WERI-Rb-1 (cell line): Measurements from ENCODE around the gene FUBP1.

Source experiments
- DNase-seq: peaks from one replicate; pipeline ENCODE4 v3.0.0-alpha.2; 2020
- H3K27ac ChIP-seq: fragments of 250-450 bp; sonication (Bioruptor Pico); 2 replicates; pipeline ENCODE4 v1.5.1; 2020; ENCODE audit warnings: mild to moderate bottlenecking, moderate library complexity
- H3K27me3 ChIP-seq: fragments of 250-450 bp; sonication (Bioruptor Pico); 2 replicates; pipeline ENCODE4 v1.5.1; 2021; ENCODE audit warnings: mild to moderate bottlenecking, low read depth, moderate library complexity; ENCODE audit not compliant: insufficient read depth, severe bottlenecking
- H3K36me3 ChIP-seq: fragments of 250-450 bp; sonication (Bioruptor Pico); 2 replicates; pipeline ENCODE4 v1.5.1; 2020; ENCODE audit warnings: mild to moderate bottlenecking, moderate library complexity
- H3K4me3 ChIP-seq: 2 replicates; pipeline ENCODE4 v1.5.1; 2011; ENCODE audit warnings: low read depth, mild to moderate bottlenecking, control low read depth, low read length
- H3K9me3 ChIP-seq: fragments of 250-450 bp; sonication (Bioruptor Pico); 2 replicates; pipeline ENCODE4 v1.5.1; 2021; ENCODE audit warnings: mild to moderate bottlenecking, moderate library complexity; ENCODE audit not compliant: severe bottlenecking
- TF ChIP-seq, protein P1 (sequence below): IDR thresholded peaks from 2 replicates; pipeline ENCODE4 v1.5.1; 2011; ENCODE audit warnings: low read depth, mild to moderate bottlenecking, control low read depth, inconsistent platforms, low read length

FUBP1 gene

DNA sequence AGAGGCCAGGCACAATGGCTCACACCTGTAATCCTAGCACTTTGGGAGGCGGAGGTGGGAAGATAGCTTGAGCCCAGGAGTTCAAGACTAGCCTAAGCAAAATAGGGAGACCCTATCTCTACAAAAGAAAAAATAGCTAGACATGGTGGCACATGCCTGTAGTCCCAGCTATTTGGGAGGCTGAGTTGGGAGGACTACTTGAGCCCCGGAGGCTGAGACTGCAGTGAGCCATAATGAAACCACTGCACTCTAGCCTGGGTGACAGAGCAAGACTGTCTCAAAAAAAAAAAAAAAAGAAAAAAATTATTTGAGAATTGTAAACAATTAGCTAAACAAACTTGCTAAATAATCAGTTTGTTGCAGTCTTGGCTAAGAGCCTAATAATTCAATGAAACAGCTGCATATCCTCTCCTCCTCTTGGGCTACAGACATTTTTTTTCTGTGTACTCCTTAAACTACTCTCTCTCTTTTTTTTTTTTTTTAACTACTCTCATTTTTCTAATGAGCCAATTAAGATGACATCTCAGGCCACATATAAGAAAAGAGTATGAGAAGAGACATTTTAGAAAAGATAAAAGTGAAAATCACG is 15.3 kb upstream of the FUBP1 start:
- no peak overlapping the region for H3K4me3 ChIP-seq
- no peak overlapping the region for H3K27ac ChIP-seq
- TF ChIP-seq, protein P1, sequence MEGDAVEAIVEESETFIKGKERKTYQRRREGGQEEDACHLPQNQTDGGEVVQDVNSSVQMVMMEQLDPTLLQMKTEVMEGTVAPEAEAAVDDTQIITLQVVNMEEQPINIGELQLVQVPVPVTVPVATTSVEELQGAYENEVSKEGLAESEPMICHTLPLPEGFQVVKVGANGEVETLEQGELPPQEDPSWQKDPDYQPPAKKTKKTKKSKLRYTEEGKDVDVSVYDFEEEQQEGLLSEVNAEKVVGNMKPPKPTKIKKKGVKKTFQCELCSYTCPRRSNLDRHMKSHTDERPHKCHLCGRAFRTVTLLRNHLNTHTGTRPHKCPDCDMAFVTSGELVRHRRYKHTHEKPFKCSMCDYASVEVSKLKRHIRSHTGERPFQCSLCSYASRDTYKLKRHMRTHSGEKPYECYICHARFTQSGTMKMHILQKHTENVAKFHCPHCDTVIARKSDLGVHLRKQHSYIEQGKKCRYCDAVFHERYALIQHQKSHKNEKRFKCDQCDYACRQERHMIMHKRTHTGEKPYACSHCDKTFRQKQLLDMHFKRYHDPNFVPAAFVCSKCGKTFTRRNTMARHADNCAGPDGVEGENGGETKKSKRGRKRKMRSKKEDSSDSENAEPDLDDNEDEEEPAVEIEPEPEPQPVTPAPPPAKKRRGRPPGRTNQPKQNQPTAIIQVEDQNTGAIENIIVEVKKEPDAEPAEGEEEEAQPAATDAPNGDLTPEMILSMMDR = no peak
- no peaks in the 10 kb centered on the region for H3K27me3 ChIP-seq
- H3K9me3 ChIP-seq = no peaks in the 10 kb centered on the region
- peaks cover 19% of the 10 kb centered on the region for H3K36me3 ChIP-seq
- DNase-seq = no peak

DNA sequence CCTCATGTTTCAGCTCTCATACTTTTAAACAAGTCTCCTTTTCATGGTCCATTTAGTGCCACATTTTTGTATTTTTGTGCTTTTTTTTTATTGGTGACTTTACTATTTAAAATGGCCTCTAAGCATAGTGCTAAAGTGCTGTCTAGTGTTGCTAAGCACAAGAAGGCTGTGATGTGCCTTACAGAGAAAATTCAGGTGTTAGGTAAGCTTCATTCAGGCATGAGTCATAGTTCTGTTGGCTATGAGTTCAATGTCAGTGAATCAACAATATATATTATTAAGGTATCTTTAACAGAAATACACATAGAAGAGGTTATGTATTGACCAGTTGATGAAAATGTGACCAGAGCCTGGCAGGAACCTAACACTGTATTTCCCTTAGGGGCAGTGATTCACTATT is 12.8 kb upstream of the FUBP1 start:
- no peak overlapping the region for H3K27ac ChIP-seq
- H3K36me3 ChIP-seq = peaks cover 19% of the 10 kb centered on the region
- H3K9me3 ChIP-seq = no peaks in the 10 kb centered on the region
- no peak overlapping the region for H3K4me3 ChIP-seq
- no peaks in the 10 kb centered on the region for H3K27me3 ChIP-seq
- TF ChIP-seq, protein P1 = no peak
- DNase-seq = no peak

DNA sequence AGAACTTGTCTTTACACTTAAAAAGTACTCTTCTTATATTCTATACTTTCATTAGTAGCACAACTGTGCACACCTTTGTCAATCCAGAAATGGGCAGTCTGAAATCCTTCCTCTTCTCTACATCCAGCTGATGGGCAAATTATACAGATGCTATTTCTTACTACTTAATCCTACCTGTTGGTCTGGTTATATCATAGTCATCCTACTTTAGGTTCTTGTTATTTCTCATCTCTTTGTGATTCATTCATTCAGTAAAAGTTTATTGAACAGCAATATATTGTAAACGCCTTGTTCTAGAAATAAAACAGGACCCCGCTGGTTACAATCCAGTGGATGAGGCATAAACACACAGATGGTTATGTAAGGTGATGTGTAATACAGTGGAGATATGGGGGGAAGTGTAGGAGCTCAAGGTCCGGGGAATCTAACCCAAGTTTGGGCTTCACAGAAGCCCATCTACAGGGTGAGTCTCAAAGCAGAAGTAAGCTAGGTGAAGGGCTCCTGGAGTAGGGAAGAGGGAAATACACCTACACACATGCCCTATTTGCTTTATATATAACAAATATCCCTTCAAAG is 11.8 kb upstream of the FUBP1 start:
- no peak overlapping the region for H3K27ac ChIP-seq
- H3K4me3 ChIP-seq = no peak overlapping the region
- DNase-seq = no peak
- no peaks in the 10 kb centered on the region for H3K27me3 ChIP-seq
- peaks cover 17% of the 10 kb centered on the region for H3K36me3 ChIP-seq
- TF ChIP-seq, protein P1 = no peak
- no peaks in the 10 kb centered on the region for H3K9me3 ChIP-seq

DNA sequence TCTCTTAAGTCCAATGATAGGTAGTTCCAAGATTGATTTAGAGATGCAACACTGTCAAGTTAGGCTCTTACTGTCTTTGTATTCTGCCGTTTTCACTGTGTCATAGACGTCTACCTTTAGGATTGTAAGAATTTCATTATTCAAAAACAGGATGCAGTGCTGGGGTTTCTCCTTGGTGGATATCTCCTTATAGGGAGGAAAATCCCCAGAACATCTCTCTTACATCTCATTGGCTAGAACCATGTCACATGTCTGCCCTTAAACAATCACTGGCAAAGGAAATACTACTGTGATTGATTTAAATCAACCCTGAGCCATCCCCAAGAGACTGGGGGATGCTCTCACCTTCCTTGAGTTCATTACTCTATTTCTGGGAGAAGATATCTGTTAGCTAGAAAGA is 10.9 kb upstream of the FUBP1 start:
- peaks cover 11% of the 10 kb centered on the region for H3K36me3 ChIP-seq
- no peak overlapping the region for H3K27ac ChIP-seq
- no peaks in the 10 kb centered on the region for H3K27me3 ChIP-seq
- no peak overlapping the region for H3K4me3 ChIP-seq
- no peak for DNase-seq
- no peaks in the 10 kb centered on the region for H3K9me3 ChIP-seq
- TF ChIP-seq, protein P1 = no peak

DNA sequence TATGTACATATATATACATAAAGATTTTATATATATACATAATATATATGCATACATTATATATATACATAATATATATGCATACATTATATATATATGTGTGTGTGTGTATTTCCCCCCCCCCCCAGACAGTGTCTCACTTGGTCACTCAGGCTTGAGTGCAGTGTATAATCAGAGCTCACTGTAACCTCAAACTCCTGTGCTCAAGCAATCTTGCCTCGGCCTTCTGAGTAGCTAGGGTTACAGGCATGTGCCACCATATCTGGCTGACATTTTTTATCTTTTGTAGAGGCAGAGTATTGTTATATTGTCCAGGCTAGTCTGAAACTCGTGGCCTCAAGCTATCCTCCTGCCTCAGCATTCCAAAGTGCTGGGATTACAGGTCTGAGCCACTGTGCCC is 9.0 kb upstream of the FUBP1 start:
- TF ChIP-seq, protein P1 = no peak

DNA sequence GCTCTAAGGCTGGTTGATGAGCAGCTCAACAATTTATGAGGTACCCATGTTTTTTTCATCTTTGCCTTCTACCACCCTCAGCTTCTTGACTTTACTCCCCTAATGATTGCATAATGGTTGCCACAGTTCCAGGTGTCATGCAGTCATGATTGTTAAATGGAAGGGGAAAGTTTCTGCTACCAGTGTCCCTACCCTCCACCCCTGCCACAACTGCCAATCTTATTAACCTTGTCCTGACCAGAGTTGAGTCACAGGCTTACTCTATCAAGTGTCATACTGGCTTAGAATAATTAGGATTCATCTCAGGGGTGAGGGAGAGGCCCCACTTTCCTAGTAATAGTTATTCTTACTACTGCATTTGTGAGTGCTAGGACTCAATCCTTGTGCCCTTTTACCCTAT is 7.9 kb upstream of the FUBP1 start:
- TF ChIP-seq, protein P1 = no peak
- DNase-seq = no peak
- Histone ChIP-seq H3K9me3 (no peaks in the 10 kb centered on the region), H3K27ac (no peak overlapping the region), H3K4me3 (no peak overlapping the region), H3K36me3 (peaks cover 2% of the 10 kb centered on the region), H3K27me3 (no peaks in the 10 kb centered on the region)

More for the DNA sequence above, 9.0 kb upstream of the FUBP1 start:
- Histone ChIP-seq H3K9me3 (no peaks in the 10 kb centered on the region), H3K27me3 (no peaks in the 10 kb centered on the region), H3K36me3 (peaks cover 4% of the 10 kb centered on the region), H3K27ac (no peak overlapping the region), H3K4me3 (no peak overlapping the region)
- no peak for DNase-seq
